Endothelial cell of umbilical vein (primary cell): ENCODE data around the gene MICALL2. TPM values are rescaled to one million over a fixed set of nuclear protein-coding genes. Genes with fewer than 3 reads are reported as not detected.

ENCODE experiments used
- BruUV-seq: library from RNA; stranded (reverse); fragments of 400-500 nt; replicated peaks from 2 replicates; lab custom pipeline; 2021; lab: Mats Ljungman, UMichigan
- CTCF ChIA-PET: fragments of 300-600, 350-600 bp; sonication (Branson Sonifier 250); formaldehyde crosslinking; loops from one replicate; lab custom pipeline; 2021; ENCODE audit warnings: antibody characterized with exemption, inconsistent platforms; lab: Charles Lee
- POLR2A ChIA-PET: fragments of 300-600, 350-600 bp; sonication (Branson Sonifier 250); formaldehyde crosslinking; loops from one replicate; lab custom pipeline; 2021; ENCODE audit warnings: antibody characterized with exemption, inconsistent platforms; lab: Charles Lee
- DNase-seq: peaks from one replicate; pipeline ENCODE4 v3.0.0-alpha.2; 2011; ENCODE audit warnings: low read depth, low spot score
- FAIRE-seq: peaks from 2 replicates; lab custom pipeline; 2011; peaks lifted over from hg19 to GRCh38; lab: Jason Lieb, UNC
- H2AFZ ChIP-seq: 2 replicates; pipeline ENCODE4 v1.6.0; 2012; ENCODE audit warnings: low read depth, low read length, control low read depth, inconsistent platforms
- H3K27ac ChIP-seq: 2 replicates; pipeline ENCODE4 v1.5.1; 2011; ENCODE audit warnings: low read depth, mild to moderate bottlenecking, control low read depth, low read length, moderate library complexity; ENCODE audit not compliant: insufficient read depth
- H3K27me3 ChIP-seq, 2 experiments: 2 replicates each; pipeline versions ENCODE4 v1.6.0 to v1.6.1; 2011; ENCODE audit warnings: low read length in 2 of 2, mixed read lengths in 1 of 2; ENCODE audit not compliant: control insufficient read depth in 2 of 2, insufficient read depth in 2 of 2
- H3K36me3 ChIP-seq, 2 experiments: 2 replicates in 1 of 2; 3 replicates in 1 of 2; pipeline ENCODE4 v1.5.1; 2011; ENCODE audit warnings: low read length in 2 of 2, mild to moderate bottlenecking in 1 of 2, moderate library complexity in 1 of 2; ENCODE audit not compliant: control insufficient read depth in 2 of 2, insufficient read depth in 2 of 2; ENCODE audit errors: extremely low read depth in 1 of 2
- H3K4me1 ChIP-seq: 3 replicates; pipeline ENCODE4 v1.5.1; 2011; ENCODE audit warnings: mild to moderate bottlenecking, low read length; ENCODE audit not compliant: control insufficient read depth, insufficient read depth; ENCODE audit errors: extremely low read depth
- H3K4me2 ChIP-seq: 2 replicates; pipeline ENCODE4 v1.6.1; 2011; ENCODE audit warnings: low read length, control low read depth, mixed read lengths; ENCODE audit not compliant: insufficient read depth
- H3K4me3 ChIP-seq, 3 experiments: fragments of 200-600 bp in 1 of 3; sonication (generic), shearing (Covaris generic) in 1 of 3; replicated peaks in 1 of 3; 2 replicates each; pipeline ENCODE4 v1.5.1; 2011 to 2016; ENCODE audit warnings: control low read depth in 3 of 3, low read length in 3 of 3, mild to moderate bottlenecking in 2 of 3, inconsistent platforms in 1 of 3, low read depth in 1 of 3, moderate library complexity in 1 of 3; ENCODE audit not compliant: insufficient read depth in 1 of 3
- H3K79me2 ChIP-seq: 2 replicates; pipeline ENCODE4 v1.6.0; 2012; ENCODE audit warnings: low read length, inconsistent platforms; ENCODE audit not compliant: control insufficient read depth, insufficient read depth
- H3K9ac ChIP-seq: replicated peaks from 2 replicates; pipeline ENCODE3; 2011; ENCODE audit warnings: low read length, control low read depth; ENCODE audit not compliant: insufficient read depth; ENCODE audit errors: extremely low read depth
- H3K9me1 ChIP-seq: replicated peaks from 3 replicates; pipeline ENCODE4 v1.6.0; 2011; ENCODE audit warnings: mild to moderate bottlenecking, low read length; ENCODE audit not compliant: control insufficient read depth, insufficient read depth; ENCODE audit errors: extremely low read depth
- H3K9me3 ChIP-seq: replicated peaks from 2 replicates; pipeline ENCODE4 v1.5.1; 2012; ENCODE audit warnings: low read length, inconsistent platforms; ENCODE audit not compliant: control insufficient read depth, insufficient read depth
- H4K20me1 ChIP-seq: replicated peaks from 2 replicates; pipeline ENCODE3; 2011; ENCODE audit warnings: mild to moderate bottlenecking, low read length; ENCODE audit not compliant: control insufficient read depth, insufficient read depth; ENCODE audit errors: extremely low read depth
- CTCF ChIP-seq, 2 donors: IDR thresholded peaks; 1 replicate in 1 of 2; 2 replicates in 1 of 2; pipeline ENCODE4 v1.5.1; 2011; ENCODE audit warnings: low read length in 2 of 2, mild to moderate bottlenecking in 2 of 2, moderate library complexity in 2 of 2, control low read depth in 1 of 2, inconsistent platforms in 1 of 2, low read depth in 1 of 2; ENCODE audit not compliant: insufficient read depth in 1 of 2; ENCODE audit errors: extremely low read depth in 1 of 2
- FOS ChIP-seq: IDR thresholded peaks from 2 replicates; pipeline ENCODE4 v1.6.1; 2011; ENCODE audit warnings: mild to moderate bottlenecking, low read length, moderate library complexity, borderline replicate concordance; ENCODE audit not compliant: insufficient read depth
- GATA2 ChIP-seq: IDR thresholded peaks from 2 replicates; pipeline ENCODE4 v1.7.0; 2011; ENCODE audit warnings: low read depth, mild to moderate bottlenecking, moderate library complexity, mixed read lengths, low read length; ENCODE audit not compliant: insufficient read length, insufficient read depth
- MAX ChIP-seq: IDR thresholded peaks from 2 replicates; pipeline ENCODE4 v1.6.1; 2011; ENCODE audit not compliant: insufficient read depth, insufficient read length
- POLR2A ChIP-seq: IDR thresholded peaks from 2 replicates; pipeline ENCODE4 v1.6.1; 2012; ENCODE audit warnings: low read depth, mild to moderate bottlenecking, control low read depth, low read length
- POLR2AphosphoS5 ChIP-seq: IDR thresholded peaks from 2 replicates; pipeline ENCODE4 v1.6.1; 2012; ENCODE audit warnings: low read depth, mild to moderate bottlenecking, control low read depth, low read length, moderate library complexity; ENCODE audit not compliant: insufficient read depth
- dilution Hi-C: fragments of 300-500 bp; cut with MboI; formaldehyde crosslinking; loops from one replicate; pipeline ENCODE4 v1.15.0; 2019; ENCODE audit warnings: low sequenced_read_pairs; ENCODE audit not compliant: extremely low pct_ligation_motif_present
- intact Hi-C: fragments of 100-400 bp; cut with micrococcal nuclease; formaldehyde crosslinking; loops from one replicate; pipeline ENCODE4 v1.10.0; 2022
- polyA plus RNA-seq, 4 experiments: library from polyadenylated mRNA; depleted of rRNA in 3 of 4; stranded (reverse) in 3 of 4; unstranded in 1 of 4; fragments of >200 nt; gene quantifications; 2 replicates each; pipeline versions ENCODE4 v1.2.1 to v1.2.3, GENCODE V29; 2011 to 2012; ENCODE audit warnings: missing spikeins in 1 of 4
- total RNA-seq: library from RNA; stranded (reverse); gene quantifications from 2 replicates; pipeline ENCODE4 v1.2.3, GENCODE V29; 2021

Gene MICALL2
- total and polyA plus RNA-seq, 2 donors (not counting 3 experiments of a cell fraction or from before 2014, with no cell fraction given) = 29.8 to 46.3 TPM

GRCh38 chr7:1474736-1475135 lies 15.5 kb upstream of the MICALL2 start:
- intact Hi-C loops = loop anchor here (2.0 kb wide), 2 partner anchors 42 to 248 kb away; no protein-coding TSS in a partner anchor
- dilution Hi-C loops = no loop called here
- FAIRE-seq (no peak), DNase-seq (no peak)
- no TSS peak for BruUV-seq
- Histone ChIP-seq H3K9me3 (no peaks in the 10 kb centered on the region), H3K27ac (no peak overlapping the region), H2AFZ (no peak overlapping the region), H3K9ac (no peak overlapping the region), H4K20me1 (no peaks in the 10 kb centered on the region), H3K36me3 (peaks cover 6 to 50% of the 10 kb centered on the region in 2 experiments), H3K27me3 (no peaks in the 10 kb centered on the region), H3K4me3 (no peak overlapping the region), H3K9me1 (no peaks in the 10 kb centered on the region), H3K4me1 (no peaks in the 10 kb centered on the region), H3K4me2 (no peak overlapping the region), H3K79me2 (no peaks in the 10 kb centered on the region)
- TF ChIP-seq POLR2A (no peak), GATA2 (no peak), POLR2AphosphoS5 (no peak), CTCF (IDR thresholded peaks at IDR 0.05; ENCODE audit: extremely low read depth in 1 of 2, insufficient read depth in 1 of 2, low read depth in 1 of 2, low read length in 2 of 2) (no peak), MAX (no peak), FOS (no peak)
- ChIA-PET CTCF (interaction anchor here (0.6 to 3.9 kb wide), 20 partner anchors 8 to 298 kb away, joined by 3 to 65 read pairs (median 5); partner anchors contain the start of gene MICALL2), POLR2A (no interaction called here)
